Sigmoid colon (tissue), 7 donors: ENCODE data around the gene RBBP5. TPM values are rescaled to one million over a fixed set of nuclear protein-coding genes. Genes with fewer than 3 reads are reported as not detected.

Experiments
- DNase-seq: peaks from one replicate; pipeline ENCODE4 v3.0.0-alpha.2; 2019
- H3K27ac ChIP-seq, 4 donors: fragments of 200-600 bp; sonication (generic); one replicate each; pipeline ENCODE4 v1.5.1; 2016 to 2019; ENCODE audit warnings: mild to moderate bottlenecking in 1 of 4
- H3K27me3 ChIP-seq, 3 donors: fragments of 200-600 bp; sonication (generic); one replicate each; pipeline ENCODE4 v1.5.1; 2019; ENCODE audit warnings: mild to moderate bottlenecking in 1 of 3
- H3K36me3 ChIP-seq, 4 donors: fragments of 200-600 bp; sonication (generic); one replicate each; pipeline ENCODE4 v1.5.1; 2016 to 2019
- H3K4me1 ChIP-seq, 4 donors: fragments of 200-600 bp; sonication (generic); one replicate each; pipeline ENCODE4 v1.5.1; 2017 to 2019
- H3K4me3 ChIP-seq, 4 donors: fragments of 200-600 bp; sonication (generic); one replicate each; pipeline ENCODE4 v1.5.1; 2017 to 2019; ENCODE audit warnings: mild to moderate bottlenecking in 2 of 4, moderate library complexity in 1 of 4
- H3K9me3 ChIP-seq, 4 donors: fragments of 200-600 bp in 3 of 4; sonication (generic) in 3 of 4; one replicate each; pipeline versions ENCODE4 v1.5.1 to v1.6.1; 2013 to 2019
- CTCF ChIP-seq, 4 experiments: fragments of 450-650 bp in 3 of 4; fragments of 200-600 bp in 1 of 4; IDR thresholded peaks; one replicate each; pipeline ENCODE4 v1.5.1; 2016 to 2019; ENCODE audit warnings: antibody characterized with exemption in 4 of 4, mild to moderate bottlenecking in 3 of 4, moderate library complexity in 2 of 4
- EP300 ChIP-seq, 4 donors: sonication (generic); formaldehyde crosslinking; IDR thresholded peaks; one replicate each; pipeline ENCODE4 v1.6.1; 2017; ENCODE audit warnings: antibody characterized with exemption in 4 of 4
- POLR2A ChIP-seq, 2 donors: fragments of 450-650 bp; IDR thresholded peaks; one replicate each; pipeline ENCODE4 v1.6.1; 2016; ENCODE audit warnings: antibody characterized with exemption in 2 of 2, mild to moderate bottlenecking in 2 of 2, moderate library complexity in 2 of 2
- POLR2AphosphoS5 ChIP-seq, 4 donors: sonication (generic); formaldehyde crosslinking; IDR thresholded peaks; one replicate each; pipeline ENCODE4 v1.6.1; 2017; ENCODE audit warnings: antibody characterized with exemption in 4 of 4
- WGBS, 2 donors: extraction: QIAGEN DNeasy Blood & Tissue Kit; methylation state at CpG; one replicate each; pipeline ENCODE4 v1.1.7; 2013; 5-methylcytosine and 5-hydroxymethylcytosine counted together
- intact Hi-C: fragments of 100-400 bp; cut with DNase I; formaldehyde crosslinking; loops from one replicate; pipeline ENCODE4 v1.15.1; 2023
- polyA plus RNA-seq, 3 donors: library from polyadenylated mRNA; stranded (reverse); fragments of 200-250 nt; gene quantifications; one replicate each; pipeline ENCODE4 v1.2.3, GENCODE V29; 2013
- total RNA-seq, 4 donors: library from RNA; depleted of rRNA; stranded (reverse); fragments of >200 nt; gene quantifications; one replicate each; pipeline ENCODE4 v1.1.0, GENCODE V29; 2016
- donor health status: healthy with polysubstance abuse.
- donor health status: Bipolar disorder and iron deficiency.
- donor health status: healthy.

RBBP5 gene
- total and polyA plus RNA-seq, 7 donors: 6.6 to 36.5 (median 12.2) TPM

- WGBS, 2 donors: 92 to 94% methylated on average over 10 of the region's 10 CpGs
- H3K36me3 ChIP-seq: no peaks in the 10 kb centered on the region
- no peaks in the 10 kb centered on the region for H3K9me3 ChIP-seq
- peaks cover 0 to 8% (median 7%) of the 10 kb centered on the region in 4 donors for H3K4me1 ChIP-seq
- no peak overlapping the region for H3K4me3 ChIP-seq
- intact Hi-C loops: loop anchor here (1.0 kb wide), 1 partner anchor 70 kb away; no protein-coding TSS in a partner anchor
- DNase-seq: no peak
- H3K27ac ChIP-seq: no peak overlapping the region
- H3K27me3 ChIP-seq: no peaks in the 10 kb centered on the region
- TF ChIP-seq EP300 (IDR thresholded peaks at IDR 0.05) (no peak), POLR2AphosphoS5 (IDR thresholded peaks at IDR 0.05) (no peak), POLR2A (IDR thresholded peaks at IDR 0.05) (no peak), CTCF (IDR thresholded peaks at IDR 0.05) (no peak)
Measured at GRCh38 chr1:205060746-205061145, 61.0 kb downstream of the RBBP5 start.

- 94% methylated on average over 6 of the region's 6 CpGs for WGBS, 2 donors
- Histone ChIP-seq H3K4me3 (no peak overlapping the region), H3K27ac (no peak overlapping the region), H3K36me3 (no peaks in the 10 kb centered on the region), H3K27me3 (no peaks in the 10 kb centered on the region), H3K4me1 (peaks cover 0 to 8% (median 7%) of the 10 kb centered on the region in 4 donors), H3K9me3 (no peaks in the 10 kb centered on the region)
- TF ChIP-seq EP300 (IDR thresholded peaks at IDR 0.05): no peak
- no peak for TF ChIP-seq POLR2A (IDR thresholded peaks at IDR 0.05)
- TF ChIP-seq POLR2AphosphoS5 (IDR thresholded peaks at IDR 0.05): no peak
- TF ChIP-seq CTCF (IDR thresholded peaks at IDR 0.05): no peak
- intact Hi-C loops: no loop called here
- DNase-seq: peak; percentile 53
Measured at GRCh38 chr1:205059660-205060059, 62.1 kb downstream of the RBBP5 start.

- Histone ChIP-seq H3K36me3 (no peaks in the 10 kb centered on the region), H3K4me1 (peaks cover 0 to 8% (median 7%) of the 10 kb centered on the region in 4 donors), H3K9me3 (no peaks in the 10 kb centered on the region), H3K27ac (no peak overlapping the region), H3K4me3 (no peak overlapping the region), H3K27me3 (no peaks in the 10 kb centered on the region)
- DNase-seq: peak; percentile 54
- 94 to 96% methylated on average over 12 of the region's 12 CpGs for WGBS, 2 donors
- TF ChIP-seq POLR2AphosphoS5 (IDR thresholded peaks at IDR 0.05) (no peak), POLR2A (IDR thresholded peaks at IDR 0.05) (no peak), EP300 (IDR thresholded peaks at IDR 0.05) (no peak), CTCF (IDR thresholded peaks at IDR 0.05) (no peak)
- intact Hi-C loops: no loop called here
Measured at GRCh38 chr1:205058853-205059252, 62.9 kb downstream of the RBBP5 start.

- no peak overlapping the region for H3K4me3 ChIP-seq
- no peaks in the 10 kb centered on the region for H3K9me3 ChIP-seq
- peak; percentile 49 for DNase-seq
- TF ChIP-seq POLR2AphosphoS5 (IDR thresholded peaks at IDR 0.05): no peak
- TF ChIP-seq POLR2A (IDR thresholded peaks at IDR 0.05): no peak
- TF ChIP-seq CTCF (IDR thresholded peaks at IDR 0.05): no peak
- no peak for TF ChIP-seq EP300 (IDR thresholded peaks at IDR 0.05)
- peaks cover 0 to 8% (median 7%) of the 10 kb centered on the region in 4 donors for H3K4me1 ChIP-seq
- no peaks in the 10 kb centered on the region for H3K27me3 ChIP-seq
- intact Hi-C loops: no loop called here
- 77 to 88% methylated on average over 19 of the region's 19 CpGs for WGBS, 2 donors
- no peaks in the 10 kb centered on the region for H3K36me3 ChIP-seq
- no peak overlapping the region for H3K27ac ChIP-seq
Measured at GRCh38 chr1:205057808-205058575, 63.8 kb downstream of the RBBP5 start.
